SK-N-SH (cell line): ENCODE measurements around the gene WWTR1.

Experiments
- CTCF ChIP-seq: fragments of 200-600 bp; sonication (generic); IDR thresholded peaks from 2 replicates; pipeline ENCODE4 v1.6.1; 2017; ENCODE audit warnings: antibody characterized with exemption, mild to moderate bottlenecking, moderate library complexity
- EP300 ChIP-seq, 2 experiments: IDR thresholded peaks; 2 replicates each; pipeline versions ENCODE4 v1.4.0 to v1.6.1; 2012; ENCODE audit warnings: borderline replicate concordance in 1 of 2, low read depth in 1 of 2, low read length in 1 of 2
- TCF12 ChIP-seq: IDR thresholded peaks from 2 replicates; pipeline ENCODE4 v1.4.0; 2012

GRCh38 chr3:149523512-149524299, 134.1 kb downstream of the WWTR1 start:
- TF ChIP-seq CTCF (no peak), EP300 (IDR thresholded peaks at IDR 0.05; ENCODE audit: borderline replicate concordance in 1 of 2, low read depth in 1 of 2, low read length in 1 of 2) (no peak), TCF12 (no peak)
